ENCODE measurements around the gene ME1.

Gene ME1

GRCh38 chr6:83371423-83371822 lies 59.4 kb downstream of the ME1 start:
- Histone ChIP-seq H3K4me3 (ENCODE audit: low read depth, low read length) (no peak overlapping the region), H3K9me3 (ENCODE audit: control insufficient read depth, insufficient read depth, low read depth, low read length) (no peaks in the 10 kb centered on the region), H3K4me1 (ENCODE audit: control insufficient read depth, insufficient read depth, low read length) (no peaks in the 10 kb centered on the region), H3K36me3 (ENCODE audit: control insufficient read depth in 2 of 2, insufficient read depth in 1 of 2, low read length in 2 of 2) (no peaks in the 10 kb centered on the region; a peak in 1 of 3 replicates), H3K27ac (ENCODE audit: extremely low read depth, low read depth, low read length) (no peak overlapping the region)
- ChIA-PET CTCF (no interaction called here), POLR2A (no interaction called here)
- no peak for TF ChIP-seq ZBTB44 (tag by site-specific recombination; IDR thresholded peaks at IDR 0.05)
- no peak for TF ChIP-seq ZNF169 (tag by site-specific recombination; IDR thresholded peaks at IDR 0.05)
- TF ChIP-seq ZNF112 (tag by site-specific recombination; IDR thresholded peaks at IDR 0.05), result no peak
- TF ChIP-seq KLF1 (tag by site-specific recombination; IDR thresholded peaks at IDR 0.05), result no peak
- no peak for TF ChIP-seq REST (tag by site-specific recombination; IDR thresholded peaks at IDR 0.05)
- no peak for TF ChIP-seq ZNF26 (tag by site-specific recombination; IDR thresholded peaks at IDR 0.05)
- no peak for TF ChIP-seq TRIM28 (IDR thresholded peaks at IDR 0.05; ENCODE audit: borderline replicate concordance, low read length)
- no peak for TF ChIP-seq ZNF610 (tag by site-specific recombination; IDR thresholded peaks at IDR 0.05; ENCODE audit: borderline replicate concordance)
- TF ChIP-seq ZNF558 (tag by site-specific recombination; IDR thresholded peaks at IDR 0.05), result no peak
- no peak for TF ChIP-seq ZNF658 (tag by site-specific recombination; IDR thresholded peaks at IDR 0.05)
- no peak for TF ChIP-seq ZNF23 (tag by site-specific recombination; IDR thresholded peaks at IDR 0.05; ENCODE audit: borderline replicate concordance)
- TF ChIP-seq TSHZ1 (tag by site-specific recombination; IDR thresholded peaks at IDR 0.05; ENCODE audit: borderline replicate concordance), result no peak

- Histone ChIP-seq H3K9me3 (ENCODE audit: control insufficient read depth, insufficient read depth, low read depth, low read length) (no peaks in the 10 kb centered on the region), H3K4me1 (ENCODE audit: control insufficient read depth, insufficient read depth, low read length) (no peaks in the 10 kb centered on the region), H3K36me3 (ENCODE audit: control insufficient read depth in 2 of 2, insufficient read depth in 1 of 2, low read length in 2 of 2) (no peaks in the 10 kb centered on the region), H3K4me3 (ENCODE audit: low read depth, low read length) (no peak overlapping the region), H3K27ac (ENCODE audit: extremely low read depth, low read depth, low read length) (no peak overlapping the region)
- ChIA-PET CTCF (interaction anchor here (1.0 kb wide), 1 partner anchor 141 kb away, joined by 3 read pairs; the partner anchor contains the start of gene PRSS35), POLR2A (no interaction called here)
- TF ChIP-seq ZNF362 (tag by site-specific recombination; IDR thresholded peaks at IDR 0.05) (no peak), ZSCAN18 (tag by site-specific recombination; IDR thresholded peaks at IDR 0.05) (no peak), ZNF23 (tag by site-specific recombination; IDR thresholded peaks at IDR 0.05; ENCODE audit: borderline replicate concordance) (no peak), ZNF133 (tag by site-specific recombination; IDR thresholded peaks at IDR 0.05) (no peak), ZBTB26 (tag by site-specific recombination; optimal IDR thresholded peaks at IDR 0.05) (no peak), ZNF292 (tag by site-specific recombination; IDR thresholded peaks at IDR 0.05; ENCODE audit: borderline replicate concordance, low read depth) (no peak), ZNF747 (tag by site-specific recombination; IDR thresholded peaks at IDR 0.05) (no peak), IKZF3 (tag by site-specific recombination; IDR thresholded peaks at IDR 0.05) (no peak), SP7 (tag by site-specific recombination; IDR thresholded peaks at IDR 0.05) (no peak), SP3 (tag by site-specific recombination; IDR thresholded peaks at IDR 0.05) (no peak)
These were observed 60.3 kb downstream of the ME1 start for GRCh38 chr6:83370567-83370966.
